ENCODE data around the gene MTERF4.

DNA sequence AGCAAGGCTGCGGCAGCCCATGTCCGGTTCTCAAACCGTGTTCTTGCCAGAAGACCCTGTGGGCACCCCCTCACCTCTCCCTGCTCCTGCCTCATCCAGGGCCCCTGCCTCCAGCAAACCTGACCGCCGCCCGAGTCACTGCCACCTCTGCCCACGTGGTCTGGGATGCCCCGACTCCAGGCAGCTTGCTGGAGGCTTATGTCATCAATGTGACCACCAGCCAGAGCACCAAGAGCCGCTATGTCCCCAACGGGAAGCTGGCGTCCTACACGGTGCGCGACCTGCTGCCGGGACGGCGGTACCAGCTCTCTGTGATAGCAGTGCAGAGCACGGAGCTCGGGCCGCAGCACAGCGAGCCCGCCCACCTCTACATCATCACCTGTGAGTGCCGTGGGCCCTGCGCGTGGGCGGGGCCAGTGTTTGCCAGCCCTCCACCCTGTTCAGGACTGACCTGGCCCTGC lies 32.2 kb downstream of the MTERF4 start:
- no peak for TF ChIP-seq POLR2AphosphoS5 (IDR thresholded peaks at IDR 0.05)
- no peak for TF ChIP-seq POLR2A (IDR thresholded peaks at IDR 0.05)
- TF ChIP-seq, protein P1, sequence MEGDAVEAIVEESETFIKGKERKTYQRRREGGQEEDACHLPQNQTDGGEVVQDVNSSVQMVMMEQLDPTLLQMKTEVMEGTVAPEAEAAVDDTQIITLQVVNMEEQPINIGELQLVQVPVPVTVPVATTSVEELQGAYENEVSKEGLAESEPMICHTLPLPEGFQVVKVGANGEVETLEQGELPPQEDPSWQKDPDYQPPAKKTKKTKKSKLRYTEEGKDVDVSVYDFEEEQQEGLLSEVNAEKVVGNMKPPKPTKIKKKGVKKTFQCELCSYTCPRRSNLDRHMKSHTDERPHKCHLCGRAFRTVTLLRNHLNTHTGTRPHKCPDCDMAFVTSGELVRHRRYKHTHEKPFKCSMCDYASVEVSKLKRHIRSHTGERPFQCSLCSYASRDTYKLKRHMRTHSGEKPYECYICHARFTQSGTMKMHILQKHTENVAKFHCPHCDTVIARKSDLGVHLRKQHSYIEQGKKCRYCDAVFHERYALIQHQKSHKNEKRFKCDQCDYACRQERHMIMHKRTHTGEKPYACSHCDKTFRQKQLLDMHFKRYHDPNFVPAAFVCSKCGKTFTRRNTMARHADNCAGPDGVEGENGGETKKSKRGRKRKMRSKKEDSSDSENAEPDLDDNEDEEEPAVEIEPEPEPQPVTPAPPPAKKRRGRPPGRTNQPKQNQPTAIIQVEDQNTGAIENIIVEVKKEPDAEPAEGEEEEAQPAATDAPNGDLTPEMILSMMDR (IDR thresholded peaks at IDR 0.05) = no peak
